Fibroblast of skin of right quadriceps (primary cell): Measurements from ENCODE around the gene PDCD7.
"Not testable (repeated sequence)": the region's sequence is repeated elsewhere in the genome, so short reads cannot be mapped to it uniquely, and the experiment has no call there.

Source experiments
- DNase-seq: peaks from one replicate; pipeline ENCODE4 v3.0.0-alpha.2; 2013

Gene PDCD7

GRCh38 chr15:65133548-65134200, at the start of gene PDCD7:
Gene PDCD7, minus strand, starts transcription at chr15:65133808. Its CDS starts 27 bp downstream, at chr15:65133781.
- peak; percentile 90 for DNase-seq

- DNase-seq = no peak
Observed at GRCh38 chr15:65182538-65182937, 48.9 kb upstream of the PDCD7 start.

GRCh38 chr15:65181582-65182353, 48.2 kb upstream of the PDCD7 start:
- DNase-seq = not testable (repeated sequence)

GRCh38 chr15:65180167-65180566, 46.6 kb upstream of the PDCD7 start:
- DNase-seq = no peak

- no peak for DNase-seq
Observed at GRCh38 chr15:65177901-65178300, 44.3 kb upstream of the PDCD7 start.

- peak; percentile 65 for DNase-seq
Observed at GRCh38 chr15:65176056-65176455, 42.4 kb upstream of the PDCD7 start.

- DNase-seq = peak; percentile 7
Observed at GRCh38 chr15:65175511-65175910, 41.9 kb upstream of the PDCD7 start.

- no peak for DNase-seq
Observed at GRCh38 chr15:65174509-65174908, 40.9 kb upstream of the PDCD7 start.

GRCh38 chr15:65172531-65172930, 38.9 kb upstream of the PDCD7 start:
- DNase-seq = no peak

- DNase-seq = no peak
Observed at GRCh38 chr15:65171428-65171827, 37.8 kb upstream of the PDCD7 start.

GRCh38 chr15:65165875-65166274, 32.3 kb upstream of the PDCD7 start:
- DNase-seq = no peak

GRCh38 chr15:65164139-65164538, 30.5 kb upstream of the PDCD7 start:
- DNase-seq = no peak

GRCh38 chr15:65163041-65163440, 29.4 kb upstream of the PDCD7 start:
- DNase-seq = no peak

- no peak for DNase-seq
Observed at GRCh38 chr15:65156692-65157091, 23.1 kb upstream of the PDCD7 start.

- DNase-seq = no peak
Observed at GRCh38 chr15:65154720-65155119, 21.1 kb upstream of the PDCD7 start.

GRCh38 chr15:65147902-65148301, 14.3 kb upstream of the PDCD7 start:
- no peak for DNase-seq

- DNase-seq = no peak
Observed at GRCh38 chr15:65146438-65146837, 12.8 kb upstream of the PDCD7 start.

- not testable (repeated sequence) for DNase-seq
Observed at GRCh38 chr15:65138631-65139030, 5.0 kb upstream of the PDCD7 start.

- DNase-seq = not testable (repeated sequence)
Observed at GRCh38 chr15:65137893-65138292, 4.3 kb upstream of the PDCD7 start.

GRCh38 chr15:65137089-65137488, 3.5 kb upstream of the PDCD7 start:
- not testable (repeated sequence) for DNase-seq

- DNase-seq = no peak
Observed at GRCh38 chr15:65134538-65134937, 930 bp upstream of the PDCD7 start.

- DNase-seq = peak; percentile 20
Observed at GRCh38 chr15:65132878-65133547, 595 bp downstream of the PDCD7 start.

- DNase-seq = no peak
Observed at GRCh38 chr15:65130941-65131340, 2.7 kb downstream of the PDCD7 start.

GRCh38 chr15:65115542-65115941, 18.1 kb downstream of the PDCD7 start:
- no peak for DNase-seq
